Suppressor macrophage (primary cell): ENCODE measurements around the gene AAMDC.
"Not testable (repeated sequence)": the region's sequence is repeated elsewhere in the genome, so short reads cannot be mapped to it uniquely, and the experiment has no call there.

Experiments
- DNase-seq, 4 experiments: peaks; one replicate each; pipeline ENCODE4 v3.0.0-alpha.2; 2020 to 2022

The AAMDC gene

DNA sequence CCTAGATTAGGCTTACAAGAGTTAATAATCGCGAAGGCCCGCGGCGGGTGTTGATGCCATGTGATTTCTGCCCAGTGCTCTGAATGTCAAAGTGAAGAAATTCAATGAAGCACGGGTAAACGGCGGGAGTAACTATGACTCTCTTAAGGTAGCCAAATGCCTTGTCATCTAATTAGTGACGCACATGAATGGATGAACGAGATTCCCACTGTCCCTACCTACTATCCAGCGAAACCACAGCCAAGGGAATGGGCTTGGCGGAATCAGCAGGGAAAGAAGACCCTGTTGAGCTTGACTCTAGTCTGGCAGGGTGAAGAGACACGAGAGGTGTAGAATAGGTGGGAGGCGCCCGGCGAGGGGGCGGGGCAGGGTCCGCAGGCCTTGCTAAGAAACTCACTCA lies 65.5 kb downstream of the AAMDC start:
- no peak for DNase-seq

DNA sequence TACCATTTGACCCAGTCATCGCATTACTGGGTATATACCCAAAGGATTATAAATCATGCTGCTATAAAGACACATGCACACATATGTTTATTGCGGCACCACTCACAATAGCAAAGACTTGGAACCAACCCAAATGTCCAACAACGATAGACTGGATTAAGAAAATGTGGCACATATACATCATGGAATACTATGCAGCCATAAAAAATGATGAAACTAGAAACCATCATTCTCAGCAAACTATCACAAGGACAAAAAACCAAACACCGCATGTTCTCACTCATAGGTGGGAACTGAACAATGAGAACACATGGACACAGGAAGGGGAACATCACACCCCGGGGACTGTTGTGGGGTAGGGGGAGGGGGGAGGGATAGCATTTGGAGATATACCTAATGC lies 68.1 kb downstream of the AAMDC start:
- not testable (repeated sequence) for DNase-seq

DNA sequence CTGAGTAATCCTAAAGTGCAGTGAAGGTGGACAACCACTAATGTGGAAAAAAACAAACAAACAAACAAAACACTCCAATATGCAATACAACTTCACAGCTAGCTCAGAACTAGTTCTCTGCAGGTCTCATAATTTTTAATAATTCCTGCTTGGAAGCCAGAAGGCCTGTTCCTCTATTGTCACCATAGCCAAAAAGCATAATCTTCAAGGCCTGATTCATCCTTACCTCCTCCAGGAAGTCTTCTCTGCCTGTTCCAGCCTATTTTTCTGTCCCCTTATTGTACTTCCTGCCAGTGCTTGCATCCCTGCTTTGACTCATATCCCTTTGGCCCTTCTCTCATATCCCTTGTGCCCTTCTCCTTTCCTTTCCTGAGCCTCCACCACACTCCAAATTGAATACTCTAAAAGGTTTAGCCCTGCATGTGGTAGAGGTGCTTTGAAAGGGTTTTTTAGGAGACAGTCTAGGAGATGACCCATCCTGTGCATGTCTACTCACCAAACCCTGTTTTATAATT lies 69.2 kb downstream of the AAMDC start:
- not testable (repeated sequence) for DNase-seq

DNA sequence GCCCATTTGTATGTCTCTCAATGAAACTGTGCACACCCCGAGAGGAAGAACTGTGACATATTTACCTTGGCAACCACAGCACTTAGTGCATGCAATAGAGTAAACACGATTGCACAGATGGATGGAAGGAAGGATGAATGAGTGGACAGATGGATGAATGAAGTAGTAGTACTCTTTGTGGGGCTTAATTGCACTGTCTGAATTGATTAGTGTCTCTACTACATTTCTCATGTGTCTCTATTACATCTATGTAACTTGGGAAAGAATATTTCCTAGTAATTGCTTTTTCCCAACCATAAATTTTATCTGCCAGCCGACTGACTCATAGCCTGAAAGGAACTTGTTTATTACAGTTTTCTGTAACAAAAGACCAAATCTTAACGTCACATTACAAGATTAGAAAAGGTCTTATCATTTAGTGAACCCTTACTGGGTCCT lies 69.7 kb downstream of the AAMDC start:
- DNase-seq: not testable (repeated sequence)

DNA sequence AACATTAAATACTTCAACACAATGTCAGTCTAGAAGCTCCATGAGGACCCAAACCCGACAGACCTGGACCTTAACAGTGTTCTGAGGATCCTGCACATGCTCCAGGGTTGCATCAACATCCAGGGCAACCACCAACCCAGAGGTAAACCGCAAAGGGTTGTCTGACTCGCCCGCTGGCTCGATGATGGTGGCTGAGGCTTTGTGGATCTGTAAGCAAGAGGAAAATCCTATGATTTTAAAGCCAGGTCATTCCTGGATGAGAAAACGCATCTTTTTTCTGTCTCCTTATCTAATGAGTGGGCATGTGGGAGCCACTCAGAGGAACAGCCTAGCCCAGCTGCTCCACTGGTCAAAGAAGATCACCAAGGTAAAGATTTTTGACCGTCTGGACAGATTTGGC lies 70.3 kb downstream of the AAMDC start:
- DNase-seq: not testable (repeated sequence)

DNA sequence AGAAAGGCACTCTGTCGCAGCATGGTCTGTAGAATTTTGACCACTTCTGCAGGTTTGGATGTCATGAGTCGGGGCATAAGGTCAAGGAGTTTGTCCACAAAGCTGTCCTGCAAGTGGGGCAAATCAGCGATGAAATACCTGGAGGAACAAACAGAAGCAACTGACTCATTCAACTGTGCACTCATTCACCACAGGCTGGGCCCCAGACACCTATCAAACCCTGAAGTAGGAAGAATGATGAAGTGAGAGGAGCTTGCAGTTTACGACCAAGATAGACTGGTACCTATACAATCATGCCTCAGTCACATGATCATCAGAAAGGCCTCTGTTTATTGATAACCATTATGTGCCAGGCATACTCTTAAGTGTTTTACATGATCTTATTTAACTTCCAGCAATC lies 70.8 kb downstream of the AAMDC start:
- not testable (repeated sequence) for DNase-seq

DNA sequence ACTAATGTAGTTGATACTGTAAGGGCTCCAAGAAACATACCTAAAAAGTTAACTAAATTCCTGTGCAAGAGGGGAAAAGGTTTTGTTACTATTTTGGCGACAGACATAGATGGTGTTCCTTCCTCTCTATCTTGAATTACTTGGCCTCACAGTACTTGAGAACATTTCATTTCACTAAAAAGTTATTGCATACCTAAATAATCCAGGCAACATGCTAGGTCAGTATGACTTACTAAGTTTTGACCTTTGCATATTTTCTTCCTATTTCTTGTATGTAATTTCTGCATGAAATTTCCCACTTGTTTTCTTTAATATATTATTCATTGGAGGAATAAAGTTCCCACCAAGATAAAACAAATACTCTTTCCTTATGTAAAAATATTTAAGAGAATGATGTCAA lies 74.0 kb downstream of the AAMDC start:
- DNase-seq: not testable (repeated sequence)

DNA sequence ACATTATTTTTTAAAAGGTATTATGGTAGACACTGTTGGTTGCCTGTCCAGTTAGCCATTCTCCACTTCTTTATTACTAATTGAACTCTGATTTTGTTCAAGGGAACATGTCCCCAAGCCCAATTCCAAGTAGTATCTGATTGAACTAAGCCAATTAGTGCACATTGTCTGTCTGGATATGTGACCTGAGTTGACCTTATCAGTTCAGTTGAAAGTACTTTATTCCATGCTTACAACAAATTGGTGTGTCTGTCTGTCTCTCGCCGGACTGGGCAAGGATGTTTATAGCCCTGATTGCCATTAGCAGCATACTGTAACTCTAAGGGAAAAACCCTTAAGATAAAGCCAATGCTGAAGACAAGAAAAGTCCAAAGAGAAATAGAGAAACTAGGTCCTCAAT lies 87.9 kb downstream of the AAMDC start:
- DNase-seq: no peak

DNA sequence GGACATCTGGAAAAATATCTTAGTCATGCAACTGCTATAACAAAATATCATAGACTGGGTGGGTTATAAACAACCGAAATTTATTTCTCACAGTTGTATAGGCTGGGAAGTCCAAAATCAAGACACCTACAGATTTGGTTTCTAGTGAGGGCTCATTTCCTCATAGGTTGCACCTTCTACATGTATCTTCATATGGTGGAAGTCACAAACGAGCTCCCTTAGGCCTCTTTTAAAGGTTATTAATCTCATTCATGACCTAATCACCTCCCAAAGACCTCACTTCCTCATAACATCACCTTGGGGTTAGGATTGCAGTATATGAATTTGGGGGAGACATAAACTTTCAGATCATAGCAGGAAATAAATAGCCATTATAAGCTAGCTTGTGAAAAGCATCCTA lies 88.3 kb downstream of the AAMDC start:
- no peak for DNase-seq

DNA sequence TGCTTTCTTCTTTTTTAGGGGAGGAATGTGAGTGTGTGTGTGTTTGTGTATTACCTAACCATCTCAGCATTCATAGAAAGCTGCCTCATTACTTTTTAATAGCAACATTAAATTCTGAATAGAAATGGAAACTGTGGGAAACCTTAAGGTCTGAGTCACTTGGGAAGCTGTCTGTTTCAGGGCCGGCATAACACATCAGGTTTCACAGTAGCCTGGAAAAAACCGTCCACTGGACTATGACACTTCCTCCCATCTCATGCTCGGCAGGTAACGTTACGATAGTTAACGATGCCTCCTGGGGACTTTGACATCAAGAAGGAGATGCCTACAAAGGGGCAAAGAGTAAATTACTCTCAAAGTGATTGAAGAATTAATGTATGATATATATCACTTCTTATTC lies 89.9 kb downstream of the AAMDC start:
- not testable (repeated sequence) for DNase-seq

DNA sequence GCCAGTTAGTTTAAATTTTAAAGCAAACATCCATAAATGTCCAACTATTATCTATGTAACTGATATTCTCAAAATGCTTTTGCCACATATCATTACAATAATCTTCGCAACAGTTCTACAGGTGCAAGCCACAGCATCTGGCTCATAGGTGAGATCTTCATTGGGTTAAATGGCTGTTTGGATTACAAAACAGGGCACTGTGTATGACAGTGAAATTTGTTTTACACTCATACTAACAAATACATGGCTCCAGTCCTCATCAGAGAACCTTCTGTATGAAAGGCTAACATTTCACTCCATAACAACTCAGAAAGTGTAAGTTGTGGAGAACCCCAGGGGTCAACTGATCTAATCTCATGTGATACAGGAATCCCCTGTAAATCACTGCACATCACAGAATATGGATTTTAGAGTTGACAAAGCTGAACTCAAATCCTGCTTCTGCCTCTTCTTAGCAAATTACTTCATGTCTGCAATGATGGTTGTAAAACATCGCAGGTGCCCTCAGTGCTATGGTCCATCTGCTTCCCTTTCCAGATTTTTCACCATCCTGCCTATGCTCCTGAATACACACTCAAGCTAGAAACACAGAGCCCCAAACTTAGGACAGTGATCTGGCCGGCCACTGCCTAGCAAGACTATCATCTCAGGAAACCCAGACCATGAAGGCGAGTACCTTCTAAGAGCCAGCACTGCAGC lies 92.8 kb downstream of the AAMDC start:
- DNase-seq: not testable (repeated sequence)

DNA sequence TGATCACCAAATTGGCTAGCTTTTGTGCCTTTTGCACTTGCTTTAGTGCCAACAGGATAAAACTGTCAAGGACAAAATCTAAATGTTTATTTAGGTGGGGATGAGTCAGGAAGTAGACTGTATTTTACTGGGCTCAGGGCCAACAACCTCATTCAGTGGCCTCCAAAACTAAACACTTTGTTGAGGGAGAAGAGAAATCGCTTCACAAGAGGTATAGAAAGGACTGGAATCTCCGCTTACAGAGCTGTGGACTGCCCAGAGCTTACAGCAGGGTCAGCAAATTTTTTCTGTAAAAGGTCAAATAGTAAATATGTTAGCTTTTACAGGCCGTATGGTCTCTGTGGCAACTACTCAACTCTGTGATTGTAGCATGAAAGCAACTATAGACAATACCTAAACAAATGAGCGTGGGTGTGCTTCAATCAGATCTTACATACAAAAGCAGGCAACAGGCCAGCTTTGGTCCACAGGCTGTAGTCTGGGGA lies 93.4 kb downstream of the AAMDC start:
- DNase-seq: not testable (repeated sequence)

DNA sequence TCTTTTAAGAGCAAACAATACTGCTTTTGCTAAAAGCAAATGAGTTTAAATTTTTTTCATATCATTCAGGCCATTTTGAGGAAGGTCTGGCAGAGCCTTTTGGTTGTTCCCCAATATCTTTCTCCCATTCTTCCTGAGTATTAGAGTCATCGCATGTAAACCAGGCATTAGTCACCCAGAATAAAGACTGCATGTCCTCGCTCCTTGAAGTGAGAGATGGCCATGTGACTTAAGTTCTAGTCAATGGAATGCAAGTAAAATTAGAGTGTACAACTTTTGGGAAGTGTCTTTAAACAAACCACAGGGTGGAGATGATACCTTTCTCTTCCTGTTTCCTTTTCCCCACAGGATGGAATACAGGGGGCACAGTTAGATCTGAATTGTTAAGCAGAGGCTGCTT lies 96.8 kb downstream of the AAMDC start:
- DNase-seq: not testable (repeated sequence)
